ENCODE data around the gene TM9SF4. TPM values are rescaled to one million over a fixed set of nuclear protein-coding genes. Genes with fewer than 3 reads are reported as not detected.

Gene TM9SF4
- total RNA-seq, 1 experiment from 2014 or later = 54.4 TPM

- Histone ChIP-seq H3K4me3 (ENCODE audit: low read depth, low read length, poor library complexity, severe bottlenecking) (peak overlapping the region; percentile 70), H3K9me3 (ENCODE audit: low read depth, low read length, poor library complexity, severe bottlenecking) (no peaks in the 10 kb centered on the region), H3K27ac (ENCODE audit: low read depth, low read length, poor library complexity, severe bottlenecking) (peak overlapping the region; percentile 99), H3K4me1 (ENCODE audit: insufficient read depth, low read length, poor library complexity, severe bottlenecking) (peaks cover 6% of the 10 kb centered on the region), H3K36me3 (ENCODE audit: insufficient read depth, low read length, poor library complexity, severe bottlenecking) (peaks cover 4% of the 10 kb centered on the region), H3K27me3 (replicated peaks; ENCODE audit: insufficient read depth, low read depth, low read length, poor library complexity) (peaks cover 8% of the 10 kb centered on the region)
- TF ChIP-seq EZH2 (IDR thresholded peaks at IDR 0.05; ENCODE audit: borderline replicate concordance, low read depth, low read length, poor library complexity, severe bottlenecking) (no peak), CTCF (conservative IDR thresholded peaks at IDR 0.05; ENCODE audit: low read depth, low read length) (no peak)
- BruUV-seq (replicated peaks) = no TSS peak
- peak; percentile 28 for DNase-seq (ENCODE audit: low spot score)
- intact Hi-C loops (cut with micrococcal nuclease; ENCODE audit: unreplicated experiment) = no loop called here
- ChIA-PET POLR2A (ENCODE audit: low non-redundant PET) (interaction anchor here (0.6 kb wide), 1 partner anchor 219 kb away, joined by 7 read pairs; no protein-coding TSS in a partner anchor), CTCF (interaction anchor here (0.8 to 1.3 kb wide), 2 partner anchors 79 to 158 kb away, joined by 4 to 6 read pairs; partner anchors contain the start of gene PDRG1)
Measured at GRCh38 chr20:32110173-32110704, 725 bp downstream of the TM9SF4 start.

GRCh38 chr20:32110727-32111126 is 1.2 kb downstream of the TM9SF4 start:
- ChIA-PET POLR2A (ENCODE audit: low non-redundant PET) (no interaction called here), CTCF (no interaction called here)
- no peak for TF ChIP-seq EZH2 (IDR thresholded peaks at IDR 0.05; ENCODE audit: borderline replicate concordance, low read depth, low read length, poor library complexity, severe bottlenecking)
- TF ChIP-seq CTCF (conservative IDR thresholded peaks at IDR 0.05; ENCODE audit: low read depth, low read length) = no peak
- H3K4me3 ChIP-seq (ENCODE audit: low read depth, low read length, poor library complexity, severe bottlenecking) = peak overlapping the region; percentile 70
- H3K36me3 ChIP-seq (ENCODE audit: insufficient read depth, low read length, poor library complexity, severe bottlenecking) = peaks cover 6% of the 10 kb centered on the region
- intact Hi-C loops (cut with micrococcal nuclease; ENCODE audit: unreplicated experiment) = no loop called here
- H3K4me1 ChIP-seq (ENCODE audit: insufficient read depth, low read length, poor library complexity, severe bottlenecking) = peaks cover 6% of the 10 kb centered on the region
- DNase-seq (ENCODE audit: low spot score) = no peak
- peaks cover 8% of the 10 kb centered on the region for H3K27me3 ChIP-seq (replicated peaks; ENCODE audit: insufficient read depth, low read depth, low read length, poor library complexity)
- BruUV-seq (replicated peaks) = TSS peak; percentile 51
- H3K27ac ChIP-seq (ENCODE audit: low read depth, low read length, poor library complexity, severe bottlenecking) = peak overlapping the region; percentile 99
- H3K9me3 ChIP-seq (ENCODE audit: low read depth, low read length, poor library complexity, severe bottlenecking) = no peaks in the 10 kb centered on the region

DNA sequence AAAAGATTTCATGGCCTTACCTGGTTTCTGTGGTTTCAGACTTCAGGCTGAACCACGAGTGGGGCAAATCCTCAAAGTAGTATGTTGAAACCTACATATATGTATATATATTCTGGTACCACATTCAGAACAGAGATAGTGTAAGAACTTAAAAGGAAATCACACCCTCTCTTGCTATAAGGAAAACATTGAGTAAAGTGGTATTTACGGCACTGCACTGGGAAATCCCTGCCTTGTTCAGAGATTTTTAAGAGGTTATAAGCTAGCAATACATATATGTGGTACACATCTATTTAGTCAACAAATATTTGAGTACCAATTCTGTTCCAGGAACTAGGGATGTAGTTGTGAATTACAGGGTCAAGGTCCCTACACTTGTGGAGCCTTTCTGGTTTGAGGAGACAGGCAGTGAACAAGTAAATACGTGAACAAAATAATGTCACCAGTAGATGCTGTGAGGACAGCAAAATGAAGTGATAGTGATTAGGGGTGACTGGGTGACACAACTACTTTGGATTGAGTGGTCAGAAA is 1.7 kb downstream of the TM9SF4 start:
- CTCF ChIA-PET = no interaction called here
- no peak overlapping the region for H3K27ac ChIP-seq (ENCODE audit: low read depth, low read length, poor library complexity, severe bottlenecking)
- H3K4me3 ChIP-seq (ENCODE audit: low read depth, low read length, poor library complexity, severe bottlenecking) = peak overlapping the region; percentile 70
- no peaks in the 10 kb centered on the region for H3K9me3 ChIP-seq (ENCODE audit: low read depth, low read length, poor library complexity, severe bottlenecking)
- POLR2A ChIA-PET (ENCODE audit: low non-redundant PET) = no interaction called here
- no peak for TF ChIP-seq CTCF (conservative IDR thresholded peaks at IDR 0.05; ENCODE audit: low read depth, low read length)
- no peak for TF ChIP-seq EZH2 (IDR thresholded peaks at IDR 0.05; ENCODE audit: borderline replicate concordance, low read depth, low read length, poor library complexity, severe bottlenecking)
- no peak for DNase-seq (ENCODE audit: low spot score)
- H3K27me3 ChIP-seq (replicated peaks; ENCODE audit: insufficient read depth, low read depth, low read length, poor library complexity) = peaks cover 8% of the 10 kb centered on the region
- peaks cover 6% of the 10 kb centered on the region for H3K36me3 ChIP-seq (ENCODE audit: insufficient read depth, low read length, poor library complexity, severe bottlenecking)
- no TSS peak for BruUV-seq (replicated peaks)
- peaks cover 8% of the 10 kb centered on the region for H3K4me1 ChIP-seq (ENCODE audit: insufficient read depth, low read length, poor library complexity, severe bottlenecking)
- intact Hi-C loops (cut with micrococcal nuclease; ENCODE audit: unreplicated experiment) = no loop called here

Data from A673 (cell line).